Liver (tissue), 3 donors: Measurements from ENCODE around the gene KLF4.

Experiments
- JUND ChIP-seq, 2 donors: IDR thresholded peaks; 2 replicates each; pipeline ENCODE4 v1.6.1; 2016; ENCODE audit warnings: antibody characterized with exemption in 2 of 2
- TF ChIP-seq, protein P1 (sequence below): fragments of 150-350 bp; IDR thresholded peaks from 2 replicates; pipeline ENCODE4 v1.5.1; 2017; ENCODE audit warnings: improper control_type of control experiment, low read depth, low read length; ENCODE audit not compliant: missing input control
- donor health status: healthy.
- donor health status: healthy.

DNA sequence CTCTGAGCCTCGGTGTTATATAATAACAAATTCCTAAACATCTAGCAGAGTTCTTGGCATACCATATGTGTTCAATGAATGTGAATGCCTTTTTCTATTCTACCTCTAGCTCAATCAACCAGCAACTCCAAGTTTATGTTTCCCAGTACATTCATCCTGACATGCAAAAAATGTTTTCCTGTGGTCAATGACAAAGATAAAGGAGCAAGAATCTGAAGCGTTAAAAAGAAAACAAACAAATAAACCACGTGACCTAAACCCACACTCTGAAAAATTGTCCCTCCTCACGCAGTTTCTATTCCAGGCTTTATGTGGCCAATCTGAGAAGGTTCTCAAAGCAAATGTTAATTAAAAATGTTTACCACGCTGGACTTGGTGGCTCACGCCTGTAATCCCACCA lies 18.0 kb downstream of the KLF4 start:
- TF ChIP-seq, protein P1, sequence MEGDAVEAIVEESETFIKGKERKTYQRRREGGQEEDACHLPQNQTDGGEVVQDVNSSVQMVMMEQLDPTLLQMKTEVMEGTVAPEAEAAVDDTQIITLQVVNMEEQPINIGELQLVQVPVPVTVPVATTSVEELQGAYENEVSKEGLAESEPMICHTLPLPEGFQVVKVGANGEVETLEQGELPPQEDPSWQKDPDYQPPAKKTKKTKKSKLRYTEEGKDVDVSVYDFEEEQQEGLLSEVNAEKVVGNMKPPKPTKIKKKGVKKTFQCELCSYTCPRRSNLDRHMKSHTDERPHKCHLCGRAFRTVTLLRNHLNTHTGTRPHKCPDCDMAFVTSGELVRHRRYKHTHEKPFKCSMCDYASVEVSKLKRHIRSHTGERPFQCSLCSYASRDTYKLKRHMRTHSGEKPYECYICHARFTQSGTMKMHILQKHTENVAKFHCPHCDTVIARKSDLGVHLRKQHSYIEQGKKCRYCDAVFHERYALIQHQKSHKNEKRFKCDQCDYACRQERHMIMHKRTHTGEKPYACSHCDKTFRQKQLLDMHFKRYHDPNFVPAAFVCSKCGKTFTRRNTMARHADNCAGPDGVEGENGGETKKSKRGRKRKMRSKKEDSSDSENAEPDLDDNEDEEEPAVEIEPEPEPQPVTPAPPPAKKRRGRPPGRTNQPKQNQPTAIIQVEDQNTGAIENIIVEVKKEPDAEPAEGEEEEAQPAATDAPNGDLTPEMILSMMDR, result no peak
- TF ChIP-seq JUND (IDR thresholded peaks at IDR 0.05), result no peak
